NOMO-1 treated with dmso at 0.1 percent for 144 hours (cell line): ENCODE measurements around the gene CD248.
"Not testable (repeated sequence)": the region's sequence is repeated elsewhere in the genome, so short reads cannot be mapped to it uniquely, and the experiment has no call there.

Experiments used
- DNase-seq: peaks from one replicate; lab custom pipeline; 2025; ENCODE audit not compliant: unreplicated experiment; lab: John Stamatoyannopoulos, UW

The CD248 gene, protein sequence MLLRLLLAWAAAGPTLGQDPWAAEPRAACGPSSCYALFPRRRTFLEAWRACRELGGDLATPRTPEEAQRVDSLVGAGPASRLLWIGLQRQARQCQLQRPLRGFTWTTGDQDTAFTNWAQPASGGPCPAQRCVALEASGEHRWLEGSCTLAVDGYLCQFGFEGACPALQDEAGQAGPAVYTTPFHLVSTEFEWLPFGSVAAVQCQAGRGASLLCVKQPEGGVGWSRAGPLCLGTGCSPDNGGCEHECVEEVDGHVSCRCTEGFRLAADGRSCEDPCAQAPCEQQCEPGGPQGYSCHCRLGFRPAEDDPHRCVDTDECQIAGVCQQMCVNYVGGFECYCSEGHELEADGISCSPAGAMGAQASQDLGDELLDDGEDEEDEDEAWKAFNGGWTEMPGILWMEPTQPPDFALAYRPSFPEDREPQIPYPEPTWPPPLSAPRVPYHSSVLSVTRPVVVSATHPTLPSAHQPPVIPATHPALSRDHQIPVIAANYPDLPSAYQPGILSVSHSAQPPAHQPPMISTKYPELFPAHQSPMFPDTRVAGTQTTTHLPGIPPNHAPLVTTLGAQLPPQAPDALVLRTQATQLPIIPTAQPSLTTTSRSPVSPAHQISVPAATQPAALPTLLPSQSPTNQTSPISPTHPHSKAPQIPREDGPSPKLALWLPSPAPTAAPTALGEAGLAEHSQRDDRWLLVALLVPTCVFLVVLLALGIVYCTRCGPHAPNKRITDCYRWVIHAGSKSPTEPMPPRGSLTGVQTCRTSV

DNA sequence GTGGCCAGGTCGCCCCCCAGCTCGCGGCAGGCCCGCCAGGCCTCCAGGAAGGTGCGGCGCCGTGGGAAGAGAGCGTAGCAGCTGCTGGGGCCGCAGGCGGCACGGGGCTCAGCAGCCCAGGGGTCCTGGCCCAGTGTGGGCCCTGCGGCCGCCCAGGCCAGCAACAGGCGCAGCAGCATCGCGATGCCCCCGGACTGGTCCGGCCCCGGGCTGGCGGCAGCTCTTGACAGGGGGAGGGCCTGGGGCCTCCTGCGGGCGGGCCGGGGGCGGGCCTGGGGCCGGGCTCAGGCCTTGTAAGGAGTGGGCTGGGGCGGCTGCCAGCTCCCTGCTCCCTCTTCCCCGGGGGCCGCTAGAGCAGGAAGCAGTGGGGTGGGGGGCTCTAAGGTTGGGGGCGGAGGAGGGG is at the start of gene CD248:
CD248 (minus strand) TSS at position 196 of the 403 bp plus-strand sequence; CDS start at position 179, 17 bp downstream.
- DNase-seq: no peak

DNA sequence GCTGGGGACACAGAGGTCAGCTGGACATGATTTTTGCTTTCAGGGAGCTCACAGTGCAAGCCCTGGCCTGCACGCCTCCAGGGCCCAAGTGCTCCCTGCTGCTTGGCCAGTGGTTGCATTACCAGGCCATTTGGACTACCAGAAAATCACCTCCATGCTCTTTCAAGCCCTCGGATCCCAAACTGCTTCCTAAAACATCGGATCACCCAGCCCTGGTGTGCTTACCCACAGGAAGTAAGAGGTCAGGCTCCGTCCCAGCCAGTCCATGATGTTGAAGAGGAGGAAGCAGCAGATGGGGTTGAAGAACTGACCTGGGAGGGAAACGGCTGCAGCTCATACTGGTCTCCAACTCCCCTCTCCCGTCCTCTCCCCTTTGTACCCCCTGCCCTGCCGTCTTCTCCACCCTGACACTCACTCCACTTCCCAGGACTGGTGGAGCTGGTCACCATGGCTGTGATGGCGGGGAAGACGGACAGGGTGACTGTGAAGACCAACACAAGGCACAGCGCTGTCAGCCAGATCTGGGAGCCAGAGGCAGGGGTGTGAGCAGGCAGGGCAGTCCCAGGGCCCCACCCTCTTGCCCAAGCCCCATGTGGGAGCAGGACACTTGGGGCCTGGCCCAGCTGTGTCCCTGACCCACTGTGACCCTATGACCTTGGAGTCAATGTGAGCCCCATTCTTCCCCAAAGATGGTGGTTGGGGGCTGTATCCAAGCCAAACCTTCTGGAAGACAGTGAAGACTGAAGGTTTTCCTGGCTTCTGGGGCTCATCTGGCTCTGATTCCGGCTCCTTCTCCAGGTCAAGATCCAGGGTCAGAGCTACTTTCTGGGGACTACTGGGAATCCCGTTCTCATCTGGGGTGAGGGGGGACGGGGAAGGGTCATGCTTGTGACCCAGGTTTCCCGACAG is 49.1 kb upstream of the CD248 start:
- no peak for DNase-seq

DNA sequence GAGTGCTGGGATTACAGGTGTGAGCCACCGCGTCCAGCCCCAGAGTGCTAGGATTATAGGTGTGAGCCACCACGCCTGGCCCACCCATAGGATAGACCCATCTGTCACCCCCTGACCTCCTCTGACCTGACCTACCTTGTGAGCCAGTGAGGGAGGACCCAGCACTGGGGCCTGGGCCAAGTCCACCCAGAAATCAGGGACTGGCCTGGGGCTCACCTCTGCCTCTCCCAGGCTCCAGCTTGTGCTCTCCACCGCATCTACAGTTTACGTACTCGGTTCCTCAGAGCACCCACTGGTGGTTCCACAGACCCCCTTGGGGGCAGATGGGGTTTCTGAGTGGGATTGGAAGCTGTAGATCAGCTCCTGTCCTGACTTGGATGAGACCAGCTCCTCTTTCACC is 48.3 kb upstream of the CD248 start:
- DNase-seq: no peak

DNA sequence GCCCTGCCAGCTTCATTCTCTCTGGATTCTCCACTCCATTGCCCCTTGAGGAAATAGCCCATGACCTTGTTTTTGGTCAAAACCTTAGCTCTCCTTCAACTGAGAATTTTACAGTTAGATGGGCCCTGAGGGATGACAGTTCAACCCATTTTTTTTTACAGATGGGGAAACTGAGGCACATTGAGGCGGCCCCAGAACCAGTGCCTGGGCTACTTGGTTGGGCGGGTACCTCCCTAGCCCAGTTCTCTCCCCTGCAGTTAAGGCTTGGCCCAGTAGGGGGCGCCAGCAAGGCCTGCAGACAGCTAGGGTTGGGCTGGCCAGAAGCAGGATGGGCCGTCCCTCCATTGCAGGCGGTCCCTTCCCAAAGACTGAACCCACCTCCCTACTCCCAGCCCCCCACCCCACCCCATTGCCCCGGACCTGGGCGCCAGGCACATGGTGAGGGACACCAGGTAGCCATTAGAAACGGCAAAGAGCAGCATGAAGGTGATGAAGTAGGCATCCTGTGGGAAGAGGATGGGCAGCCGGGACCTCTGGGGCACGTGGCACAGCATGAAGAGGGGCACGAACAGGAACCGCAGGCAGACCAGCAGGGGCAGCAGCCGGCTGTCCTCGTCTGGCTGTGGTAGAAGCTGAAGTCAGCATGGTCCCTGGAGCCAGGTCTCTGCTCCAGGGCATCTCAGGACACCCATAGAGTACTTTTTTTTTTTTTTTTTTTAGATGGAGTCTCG is 47.1 kb upstream of the CD248 start:
- DNase-seq: no peak

DNA sequence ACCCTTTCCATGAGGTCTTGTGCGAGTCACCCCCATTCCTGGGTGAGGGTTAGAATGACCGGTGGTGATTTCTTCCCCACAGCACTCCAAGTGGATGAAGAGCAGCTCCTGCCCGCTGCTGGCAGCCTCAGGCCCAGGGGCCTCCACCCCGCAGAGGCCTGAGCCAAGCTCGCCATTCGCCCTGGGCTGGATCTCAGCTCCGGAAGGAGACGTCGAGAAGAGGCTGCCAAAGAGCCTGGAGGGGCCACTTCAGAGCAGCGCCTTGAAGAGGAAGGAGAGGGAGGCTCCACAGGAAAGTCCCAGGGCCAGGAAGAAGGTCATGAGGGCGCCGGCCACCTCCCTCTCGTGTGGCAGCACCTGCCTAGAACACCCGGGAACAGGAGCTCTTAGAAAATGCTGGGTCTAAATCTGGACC is 46.4 kb upstream of the CD248 start:
- no peak for DNase-seq

DNA sequence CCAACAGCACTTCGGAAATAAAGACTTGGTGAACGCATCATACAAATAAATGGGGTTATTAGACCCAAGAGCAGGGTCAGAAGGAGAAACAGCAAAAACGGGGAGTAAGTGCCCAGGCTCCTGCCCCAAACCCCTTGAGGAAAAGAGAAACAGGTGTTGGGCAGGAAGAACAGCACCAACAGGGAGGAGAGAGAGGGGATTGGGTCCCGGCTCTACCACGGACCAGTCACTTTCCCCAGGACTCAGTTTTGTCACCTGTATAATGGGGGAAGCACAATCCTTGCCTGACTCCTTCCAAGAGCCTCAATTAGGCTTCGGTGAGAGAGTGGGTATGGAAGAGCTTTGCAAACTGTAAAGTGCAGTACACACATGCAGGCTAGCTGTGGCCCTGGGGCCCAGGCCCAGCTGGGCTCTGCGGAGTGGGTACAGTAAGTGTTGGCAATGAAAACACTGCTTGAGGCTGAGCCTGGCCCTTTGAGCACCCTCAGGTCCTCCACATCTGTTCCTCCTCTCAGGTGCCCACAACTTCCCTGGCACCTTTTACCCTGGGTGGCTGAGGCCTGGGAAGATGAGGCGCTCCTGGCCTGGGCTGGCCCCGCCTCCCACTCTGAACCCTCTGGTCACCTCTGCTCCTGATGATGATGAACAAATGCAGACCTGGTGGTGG is 45.8 kb upstream of the CD248 start:
- DNase-seq: no peak

DNA sequence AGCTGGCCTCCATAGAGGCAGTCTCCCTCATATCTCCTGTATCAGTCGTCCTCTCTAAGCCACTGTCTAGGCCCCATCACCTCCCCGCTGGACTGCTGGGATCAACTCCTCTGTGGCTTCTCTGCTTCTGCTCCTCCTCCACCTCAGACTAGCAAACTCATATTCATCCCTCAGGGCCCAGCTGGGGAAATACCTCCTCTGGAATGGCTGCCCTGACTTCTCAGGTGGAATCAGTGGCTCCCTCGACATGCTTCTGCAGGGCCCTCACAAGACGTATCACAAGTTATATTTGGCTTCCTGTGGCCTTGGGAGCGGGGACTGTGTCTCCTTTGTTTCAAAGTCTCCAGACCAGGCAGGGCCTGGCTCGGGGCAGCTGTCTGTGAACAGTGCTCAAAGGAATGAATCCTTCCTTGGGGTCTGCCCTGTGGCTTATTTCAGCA is 44.7 kb upstream of the CD248 start:
- no peak for DNase-seq

GRCh38 chr11:66360406-66361073 is 43.7 kb upstream of the CD248 start:
- DNase-seq: no peak

DNA sequence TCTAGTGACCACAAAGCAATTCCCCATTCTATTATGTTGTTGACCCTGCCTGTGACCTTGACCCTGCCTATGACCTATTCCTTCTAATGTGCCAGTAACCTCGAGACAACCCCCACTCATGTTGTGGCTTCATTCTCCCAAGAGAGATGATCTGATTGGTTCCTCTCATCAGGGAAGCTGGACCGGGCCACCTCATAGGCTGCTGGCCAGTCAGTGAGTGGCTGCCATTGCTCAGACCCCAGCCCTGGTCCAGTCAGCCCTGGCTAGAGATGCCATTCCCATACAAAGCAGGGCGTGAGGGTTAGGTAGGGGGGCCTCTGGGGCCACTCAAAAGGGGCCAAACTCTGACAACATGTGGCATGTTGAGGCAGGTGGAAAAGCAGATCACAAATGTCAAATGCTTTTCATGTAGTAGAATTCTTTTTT is 42.8 kb upstream of the CD248 start:
- DNase-seq: no peak

DNA sequence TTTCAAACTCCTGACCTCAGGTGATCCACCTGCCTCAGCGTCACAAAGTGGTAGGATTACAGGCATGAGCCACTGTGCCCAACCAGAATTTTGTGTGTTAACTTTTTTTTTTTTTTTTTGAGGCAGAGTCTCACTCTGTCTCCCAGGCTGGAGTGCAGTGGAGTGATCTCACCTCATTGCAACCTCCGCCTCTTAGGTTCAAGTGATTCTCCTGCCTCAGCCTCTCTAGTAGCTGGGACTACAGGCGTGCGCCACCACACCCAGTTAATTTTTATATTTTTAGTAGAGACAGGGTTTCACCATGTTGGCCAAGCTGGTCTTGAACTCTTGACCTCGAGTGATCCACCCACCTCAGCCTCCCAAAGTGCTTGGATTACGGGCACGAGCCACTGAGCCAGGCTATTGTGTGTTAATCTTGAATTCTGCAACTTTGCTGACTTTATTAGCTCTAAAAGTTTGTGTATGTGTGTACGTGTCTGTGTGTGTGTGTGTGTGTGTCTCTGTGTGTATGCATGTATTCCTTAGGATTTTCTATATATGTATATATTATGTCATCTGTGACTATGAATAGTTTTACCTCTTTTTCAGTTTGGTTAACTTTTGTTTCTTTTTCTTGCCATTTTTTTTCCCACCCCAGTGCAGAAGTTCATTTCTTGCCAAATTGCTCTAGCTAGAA is 33.9 kb upstream of the CD248 start:
- not testable (repeated sequence) for DNase-seq

DNA sequence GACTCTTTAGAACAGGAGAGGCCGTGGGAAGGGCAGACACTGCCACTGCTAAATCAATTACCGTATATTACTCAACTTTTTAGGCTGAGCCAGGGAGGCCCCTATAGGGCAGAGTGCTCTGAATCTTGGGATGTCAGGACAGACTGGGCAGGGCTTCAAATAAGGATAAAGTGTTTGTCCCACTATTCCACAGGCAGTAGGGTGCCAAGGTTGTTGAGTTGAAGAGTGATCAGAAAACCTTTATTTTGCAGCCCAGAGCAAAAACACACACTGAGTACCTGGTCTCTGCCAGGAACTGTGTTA is 32.2 kb upstream of the CD248 start:
- no peak for DNase-seq

GRCh38 chr11:66347425-66348276 is 30.8 kb upstream of the CD248 start, which contains the start of gene B4GAT1:
B4GAT1 (minus strand) TSS chr11:66347629; CDS start chr11:66347545, 84 bp downstream.
- DNase-seq: peak; percentile 65

GRCh38 chr11:66346476-66347424 is 29.9 kb upstream of the CD248 start:
- no peak for DNase-seq

GRCh38 chr11:66345316-66345649 is 28.4 kb upstream of the CD248 start:
- no peak for DNase-seq

DNA sequence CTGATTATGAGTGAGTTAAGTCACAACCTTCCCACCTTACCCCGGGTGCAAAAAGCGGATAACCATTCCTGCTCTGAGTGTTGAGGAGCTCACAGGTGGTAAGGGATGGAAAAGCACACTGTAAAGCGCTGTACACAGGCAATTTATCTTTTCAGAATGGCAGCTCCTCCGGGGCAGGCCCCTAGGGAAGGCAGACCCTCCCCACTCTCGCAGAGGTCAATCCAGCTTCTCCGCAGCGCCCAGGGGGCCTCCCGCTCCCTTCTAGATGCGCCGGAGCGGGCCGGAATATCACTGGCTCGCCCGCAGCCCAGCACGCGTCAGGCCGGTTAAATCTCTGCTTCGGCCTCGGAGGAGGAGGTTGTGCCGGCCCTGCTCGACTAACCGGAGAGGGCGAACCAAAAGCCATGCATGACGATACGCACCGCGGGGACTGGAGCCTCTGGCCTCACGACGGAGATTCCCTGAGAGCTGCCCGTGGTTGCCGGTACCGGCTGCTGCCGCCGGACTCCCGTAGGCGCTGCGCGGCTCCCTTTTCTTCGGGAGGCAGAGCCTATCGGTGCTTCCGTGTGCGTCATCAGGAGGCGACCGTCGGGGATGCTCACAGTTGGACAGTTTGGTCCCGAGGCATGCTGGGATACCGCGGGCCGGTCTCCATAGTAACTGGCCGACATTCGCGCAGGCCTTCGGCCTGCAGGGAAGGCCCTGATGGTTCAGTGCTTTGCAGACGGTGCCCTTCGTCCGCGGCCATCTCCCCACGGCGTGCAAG is 27.9 kb upstream of the CD248 start, which contains the start of gene BRMS1:
BRMS1 (minus strand) TSS at position 555 of the 766 bp plus-strand sequence. CDS start 2,870 bp downstream, outside the sequence.
- DNase-seq: peak; percentile 85

GRCh38 chr11:66343176-66343575 is 26.3 kb upstream of the CD248 start:
- DNase-seq: no peak
